Stimulated activated naive B cell treated with anti-CD40 and anti-IgM and Interleukin-4, amounts not matched to agents 10 μg/mL and 1 μg/mL and 100 μg/mL, for 72 hours (primary cell): ENCODE measurements around the gene ZMAT5.

ENCODE experiments used
- ATAC-seq, 2 donors: fragments of 150-1000 bp; cut with Tn5 transposase; replicated peaks; 2 replicates each; pipeline ENCODE4 v1.10.0; 2021; ENCODE audit warnings: moderate library complexity in 1 of 2
- DNase-seq: peaks from one replicate; pipeline ENCODE4 v3.0.0; 2021
- H3K27ac Mint-ChIP-seq: one replicate; pipeline ENCODE4 v1.8.0; 2022; ENCODE audit warnings: mild to moderate bottlenecking, mixed read lengths
- H3K27me3 Mint-ChIP-seq, 2 donors: one replicate each; pipeline ENCODE4 v1.8.0; 2022; ENCODE audit warnings: mixed read lengths in 2 of 2
- H3K36me3 Mint-ChIP-seq, 2 donors: one replicate each; pipeline ENCODE4 v1.8.0; 2022; ENCODE audit warnings: mixed read lengths in 2 of 2, mild to moderate bottlenecking in 1 of 2
- H3K4me1 Mint-ChIP-seq, 2 donors: one replicate each; pipeline ENCODE4 v1.8.0; 2022; ENCODE audit warnings: mixed read lengths in 2 of 2, mild to moderate bottlenecking in 1 of 2
- H3K4me3 Mint-ChIP-seq, 2 donors: one replicate each; pipeline ENCODE4 v1.8.0; 2022; ENCODE audit warnings: mild to moderate bottlenecking in 2 of 2, mixed read lengths in 2 of 2, moderate library complexity in 1 of 2
- H3K9me3 Mint-ChIP-seq, 2 donors: one replicate each; pipeline ENCODE4 v1.8.0; 2022; ENCODE audit warnings: mixed read lengths in 2 of 2, mild to moderate bottlenecking in 1 of 2

ZMAT5 gene

DNA sequence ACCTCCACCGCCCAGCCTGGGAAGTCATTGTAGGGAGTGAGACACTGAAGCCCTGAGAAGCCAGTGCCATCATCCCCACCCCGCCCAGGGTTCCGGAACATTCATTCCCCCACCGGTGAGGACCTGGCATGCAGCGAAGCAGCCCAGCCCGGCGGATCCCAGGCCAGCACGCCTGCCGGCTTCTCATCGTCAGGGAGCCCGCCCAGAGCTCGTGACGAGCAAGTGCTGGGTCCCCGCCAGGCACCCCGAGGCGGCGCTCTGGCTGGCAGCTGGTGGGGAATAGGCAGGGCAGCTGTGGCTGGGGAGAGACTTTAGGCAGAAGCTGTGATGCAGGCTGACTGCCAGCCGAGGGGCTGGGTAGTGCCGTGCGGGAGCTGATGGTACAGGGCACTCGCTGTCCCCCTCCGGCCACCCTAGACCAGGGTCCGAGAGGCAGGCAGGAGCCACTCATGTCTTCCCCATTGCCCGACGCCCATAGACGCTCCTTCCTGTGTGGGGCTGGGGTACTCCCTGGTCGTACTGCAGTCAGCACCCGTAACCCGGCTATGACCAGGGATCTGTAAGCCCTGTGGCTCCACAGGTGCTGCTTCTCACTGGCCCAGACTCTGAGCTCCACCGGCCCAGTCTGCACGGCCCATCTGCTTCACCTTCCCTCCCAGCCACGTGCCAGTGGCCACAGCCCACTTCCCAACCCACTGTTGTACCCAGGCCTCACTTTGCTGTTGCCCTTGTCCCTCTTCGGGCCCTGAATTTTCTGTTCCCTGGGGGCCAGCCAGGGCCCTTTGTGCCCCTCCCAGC lies 71.5 kb downstream of the ZMAT5 start:
- no peaks in the 10 kb centered on the region for H3K9me3 Mint-ChIP-seq
- H3K27ac Mint-ChIP-seq, result no peak overlapping the region
- DNase-seq (no peak), ATAC-seq (no peak)
- no peaks in the 10 kb centered on the region for H3K27me3 Mint-ChIP-seq
- H3K4me1 Mint-ChIP-seq, result peaks cover 0 to under 1% of the 10 kb centered on the region in 2 donors
- H3K36me3 Mint-ChIP-seq, result peaks cover 45 to 47% of the 10 kb centered on the region in 2 donors
- H3K4me3 Mint-ChIP-seq, result no peak overlapping the region

DNA sequence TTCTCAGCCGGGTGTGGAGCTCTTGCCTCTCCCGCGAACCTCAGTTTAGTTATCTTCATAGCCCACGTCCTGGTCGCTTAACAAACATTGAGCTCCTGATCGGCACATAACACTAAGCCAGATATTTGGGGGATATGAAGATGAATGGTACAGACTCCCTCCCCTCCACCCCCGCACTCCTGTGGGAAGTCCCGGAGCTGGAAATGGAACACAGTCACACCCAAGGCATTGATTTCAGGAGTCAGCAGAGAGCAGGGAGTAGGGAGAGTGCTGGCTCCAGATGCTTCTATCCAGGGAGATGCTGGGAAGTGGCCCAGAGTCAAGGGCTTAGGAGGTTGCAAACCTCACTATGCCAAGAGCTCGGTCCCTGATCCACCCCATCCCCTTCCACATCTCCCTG lies 73.1 kb downstream of the ZMAT5 start:
- no peaks in the 10 kb centered on the region for H3K9me3 Mint-ChIP-seq
- no peaks in the 10 kb centered on the region for H3K27me3 Mint-ChIP-seq
- no peak overlapping the region for H3K4me3 Mint-ChIP-seq
- DNase-seq (no peak), ATAC-seq (no peak)
- H3K27ac Mint-ChIP-seq, result no peak overlapping the region
- no peaks in the 10 kb centered on the region for H3K4me1 Mint-ChIP-seq
- peaks cover 48 to 51% of the 10 kb centered on the region in 2 donors for H3K36me3 Mint-ChIP-seq

DNA sequence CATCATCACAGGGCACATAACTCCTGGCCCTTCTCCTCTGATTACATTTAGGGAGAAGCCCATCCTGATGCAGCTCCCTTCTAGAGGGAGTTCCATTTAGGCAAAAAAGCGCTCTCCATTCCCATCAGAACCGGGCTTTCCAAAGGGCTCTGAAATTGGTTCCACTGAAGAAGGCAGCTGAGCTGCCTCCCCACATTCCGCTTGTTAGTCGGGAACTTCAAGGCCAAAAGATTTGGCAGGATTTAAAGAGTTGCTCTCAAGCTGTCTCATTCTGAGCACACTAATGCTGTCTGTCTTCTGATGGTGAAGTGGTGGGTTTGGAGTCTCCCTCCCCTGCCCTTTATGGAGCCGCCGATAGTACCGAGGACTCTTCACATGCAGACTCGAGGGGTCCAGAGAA lies 73.6 kb downstream of the ZMAT5 start:
- Mint-ChIP-seq H3K27me3 (no peaks in the 10 kb centered on the region), H3K9me3 (no peaks in the 10 kb centered on the region), H3K4me1 (no peaks in the 10 kb centered on the region), H3K36me3 (peaks cover 45 to 51% of the 10 kb centered on the region in 2 donors), H3K4me3 (no peak overlapping the region), H3K27ac (no peak overlapping the region)
- DNase-seq, result no peak
- ATAC-seq, result no peak

DNA sequence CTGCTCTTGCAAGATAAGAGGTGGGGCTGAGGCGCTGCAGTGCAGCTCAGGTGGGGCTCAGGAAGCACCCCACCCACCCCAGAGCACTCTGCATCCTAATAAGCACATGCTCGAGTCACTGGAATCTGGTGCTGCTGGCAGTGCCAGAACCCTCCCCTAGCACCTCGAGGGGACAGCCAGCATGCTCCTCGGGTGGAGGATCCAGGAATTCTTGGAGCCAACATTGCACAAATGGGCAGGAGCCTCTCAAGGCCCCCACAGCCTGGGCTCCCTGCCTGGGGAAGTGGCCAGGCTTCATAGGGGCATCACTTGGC lies 74.5 kb downstream of the ZMAT5 start:
- Mint-ChIP-seq H3K9me3 (no peaks in the 10 kb centered on the region), H3K4me1 (no peaks in the 10 kb centered on the region), H3K4me3 (no peak overlapping the region), H3K27ac (no peak overlapping the region), H3K27me3 (no peaks in the 10 kb centered on the region), H3K36me3 (peaks cover 45 to 54% of the 10 kb centered on the region in 2 donors)
- no peak for ATAC-seq
- no peak for DNase-seq

DNA sequence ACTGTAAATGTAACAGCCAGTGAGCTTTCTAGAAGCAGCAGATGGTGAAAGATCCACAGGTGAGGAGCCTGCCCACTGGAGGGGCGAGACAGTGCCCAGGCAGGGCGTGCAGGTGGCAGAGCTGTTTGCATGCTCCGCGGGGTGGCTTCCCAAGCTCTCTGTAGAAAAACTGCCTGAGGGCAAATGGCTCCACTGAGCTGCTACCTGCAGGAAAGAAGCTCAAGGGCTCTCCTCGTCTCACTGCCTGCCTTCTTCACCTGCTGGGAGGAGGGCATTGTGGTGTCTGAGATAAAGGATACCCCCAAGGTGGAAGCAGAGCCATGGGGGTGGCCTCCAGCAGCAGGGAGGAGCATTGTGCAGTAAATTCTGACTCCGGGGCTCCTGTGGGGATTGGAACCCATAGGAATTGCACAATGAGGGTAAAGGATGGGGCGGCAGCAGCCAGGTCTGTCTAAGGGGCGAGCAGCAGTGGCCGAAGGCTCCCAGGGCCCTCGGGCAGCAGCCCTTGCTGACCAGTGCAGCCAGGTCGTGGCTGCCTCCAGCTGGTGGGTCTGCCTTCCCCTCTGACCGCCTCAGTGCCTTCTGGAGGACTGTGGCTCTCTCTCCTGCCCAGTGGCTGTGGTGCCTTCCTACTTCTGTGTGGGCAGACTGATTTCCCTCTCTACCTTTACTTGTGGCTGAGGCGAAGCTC lies 75.0 kb downstream of the ZMAT5 start:
- Mint-ChIP-seq H3K27ac (no peak overlapping the region), H3K4me3 (no peak overlapping the region), H3K4me1 (no peaks in the 10 kb centered on the region), H3K9me3 (no peaks in the 10 kb centered on the region), H3K27me3 (no peaks in the 10 kb centered on the region), H3K36me3 (peaks cover 46 to 56% of the 10 kb centered on the region in 2 donors)
- DNase-seq, result no peak
- no peak for ATAC-seq

DNA sequence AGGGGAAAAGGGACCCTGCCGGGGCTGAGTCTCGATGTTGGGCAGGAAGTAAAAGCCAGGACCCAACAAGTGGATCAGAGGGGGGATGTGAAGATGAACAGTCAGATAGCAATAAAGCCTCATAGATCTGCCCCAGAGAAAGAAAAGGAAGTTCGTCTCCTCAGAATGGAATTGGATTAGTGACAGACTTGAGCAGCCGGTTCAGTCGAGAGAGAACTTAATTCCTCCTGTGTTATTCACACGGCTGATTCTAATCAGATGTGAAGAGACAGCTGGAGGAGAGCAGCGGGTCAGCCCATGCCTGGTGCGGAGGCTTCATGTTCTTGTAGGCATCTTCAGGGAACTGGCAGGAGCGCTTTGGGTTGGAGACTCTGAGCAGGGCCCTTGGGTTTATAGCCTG lies 76.3 kb downstream of the ZMAT5 start:
- no peaks in the 10 kb centered on the region for H3K4me1 Mint-ChIP-seq
- no peaks in the 10 kb centered on the region for H3K27me3 Mint-ChIP-seq
- H3K27ac Mint-ChIP-seq, result no peak overlapping the region
- H3K36me3 Mint-ChIP-seq, result peaks cover 36 to 46% of the 10 kb centered on the region in 2 donors
- no peak overlapping the region for H3K4me3 Mint-ChIP-seq
- ATAC-seq, result no peak
- DNase-seq, result no peak
- H3K9me3 Mint-ChIP-seq, result no peaks in the 10 kb centered on the region

DNA sequence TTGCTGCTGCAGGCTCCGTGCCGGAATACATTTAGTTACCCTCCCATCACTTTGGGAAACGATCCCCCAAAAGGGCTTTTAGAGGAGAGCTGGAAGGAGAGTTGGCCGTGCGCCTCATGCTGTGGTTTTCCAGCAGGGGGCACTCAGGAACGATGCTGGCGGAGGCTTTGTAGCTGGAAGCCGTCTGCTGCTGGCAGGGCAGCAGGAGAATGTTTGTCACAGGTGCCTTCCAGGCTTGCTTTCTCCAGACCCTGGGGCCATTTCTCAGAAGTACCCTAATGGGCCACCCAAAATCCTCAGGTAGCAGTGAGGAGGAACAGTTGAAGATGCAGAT lies 77.0 kb downstream of the ZMAT5 start:
- Mint-ChIP-seq H3K4me1 (no peaks in the 10 kb centered on the region), H3K27ac (no peak overlapping the region), H3K4me3 (no peak overlapping the region), H3K27me3 (no peaks in the 10 kb centered on the region), H3K36me3 (peaks cover 32 to 42% of the 10 kb centered on the region in 2 donors), H3K9me3 (no peaks in the 10 kb centered on the region)
- DNase-seq, result no peak
- ATAC-seq, result peak; percentile 38 to 50

DNA sequence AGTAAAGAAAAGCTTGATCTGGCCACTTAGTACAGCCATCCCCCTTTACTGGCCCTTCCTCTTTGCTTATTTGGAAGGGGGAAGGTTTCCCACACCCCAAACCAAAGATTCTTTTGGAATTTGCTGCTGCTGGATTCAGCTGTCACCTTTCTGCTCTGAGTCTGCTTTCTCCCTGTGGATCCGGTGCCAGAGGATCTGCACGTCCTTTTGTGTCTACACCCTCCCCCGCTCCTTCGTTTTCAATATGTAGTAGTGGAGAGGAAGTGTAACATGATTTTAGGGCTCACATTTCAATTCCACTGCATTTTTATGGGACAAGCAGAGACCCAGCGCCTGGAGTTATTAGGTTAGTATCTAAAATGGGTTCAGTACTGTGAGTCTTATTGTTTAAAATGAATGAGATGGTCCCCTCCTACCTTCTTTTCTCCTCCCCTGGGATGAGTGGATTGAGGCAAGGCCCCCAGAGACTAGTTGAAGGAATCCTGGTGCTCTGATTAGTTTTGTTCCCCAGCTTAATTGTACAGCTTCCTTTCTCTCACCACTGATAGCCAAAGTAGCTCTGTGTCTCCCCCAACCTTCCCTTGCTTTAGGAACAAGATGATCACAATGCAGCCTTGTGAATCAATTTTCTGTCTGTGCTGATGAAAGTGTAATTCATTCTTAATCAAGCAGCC lies 77.5 kb downstream of the ZMAT5 start:
- no peaks in the 10 kb centered on the region for H3K4me1 Mint-ChIP-seq
- H3K9me3 Mint-ChIP-seq, result no peaks in the 10 kb centered on the region
- no peak for DNase-seq
- H3K36me3 Mint-ChIP-seq, result peaks cover 32 to 39% of the 10 kb centered on the region in 2 donors
- no peaks in the 10 kb centered on the region for H3K27me3 Mint-ChIP-seq
- H3K4me3 Mint-ChIP-seq, result no peak overlapping the region
- no peak overlapping the region for H3K27ac Mint-ChIP-seq
- ATAC-seq, result no peak

DNA sequence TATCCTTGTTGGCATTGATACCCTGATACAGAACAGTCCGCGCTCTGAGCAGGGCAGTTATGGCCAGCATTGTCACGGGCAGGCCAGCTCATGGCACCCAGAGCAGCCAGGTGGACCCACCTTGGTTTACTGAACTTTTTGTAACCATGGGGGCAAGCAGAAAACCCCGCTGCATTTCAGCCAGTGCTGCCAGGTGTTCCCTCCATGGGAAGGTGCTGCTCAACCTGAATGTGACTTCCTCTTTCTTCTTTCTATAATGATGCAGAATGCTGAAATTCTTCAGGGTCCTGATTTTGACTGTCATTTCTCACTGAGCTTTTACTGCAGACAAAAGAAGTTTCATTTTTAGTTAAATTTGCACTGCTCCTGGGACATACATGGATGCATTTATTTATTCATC lies 82.6 kb downstream of the ZMAT5 start:
- H3K36me3 Mint-ChIP-seq, result peaks cover 32 to 56% of the 10 kb centered on the region in 2 donors
- H3K27me3 Mint-ChIP-seq, result no peaks in the 10 kb centered on the region
- DNase-seq, result no peak

DNA sequence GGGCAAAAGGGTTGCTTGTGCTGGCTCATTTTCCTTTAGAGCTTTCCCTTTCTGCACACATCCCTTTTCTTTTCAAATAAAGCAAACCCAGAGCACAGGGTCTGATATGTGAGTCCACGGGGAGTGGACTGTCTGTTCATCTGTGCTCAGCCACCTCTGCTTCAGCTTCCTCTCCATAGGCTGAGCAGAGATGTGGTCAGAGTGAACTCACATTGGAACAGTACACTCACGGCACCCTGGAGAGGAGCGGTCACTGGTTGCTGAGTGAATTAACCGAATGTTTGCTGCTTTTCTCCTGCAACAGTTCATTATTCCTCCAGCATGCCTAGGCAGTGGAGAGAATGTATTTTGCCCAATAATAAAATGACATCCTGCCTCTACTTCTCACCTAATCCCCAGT lies 83.3 kb downstream of the ZMAT5 start:
- H3K36me3 Mint-ChIP-seq, result peaks cover 34 to 57% of the 10 kb centered on the region in 2 donors
- no peak overlapping the region for H3K27ac Mint-ChIP-seq
- peaks cover 0 to 4% of the 10 kb centered on the region in 2 donors for H3K4me1 Mint-ChIP-seq
- no peaks in the 10 kb centered on the region for H3K9me3 Mint-ChIP-seq
- no peak for DNase-seq
- H3K4me3 Mint-ChIP-seq, result no peak overlapping the region
- H3K27me3 Mint-ChIP-seq, result no peaks in the 10 kb centered on the region
- no peak for ATAC-seq

More for the DNA sequence above, 82.6 kb downstream of the ZMAT5 start:
- no peak for ATAC-seq
- no peaks in the 10 kb centered on the region for H3K9me3 Mint-ChIP-seq
- peak overlapping the region; percentile 20 for H3K27ac Mint-ChIP-seq
- H3K4me1 Mint-ChIP-seq, result peaks cover 0 to 4% of the 10 kb centered on the region in 2 donors
- H3K4me3 Mint-ChIP-seq, result no peak overlapping the region
